Right lobe of liver (tissue), 6 donors: ENCODE measurements around the gene CREB3. TPM values are rescaled to one million over a fixed set of nuclear protein-coding genes. Genes with fewer than 3 reads are reported as not detected.

ENCODE experiments used
- ATAC-seq, 4 donors: fragments of 200-7000 bp; cut with Tn5 transposase; one replicate each; pipeline ENCODE4 v1.9.1; 2020; ENCODE audit warnings: mild to moderate bottlenecking in 4 of 4, moderate library complexity in 4 of 4
- DNase-seq, 3 donors: peaks; one replicate each; pipeline ENCODE4 v3.0.0-alpha.2; 2020
- H3K27ac ChIP-seq, 3 donors: fragments of 200-600 bp; one replicate each; pipeline ENCODE4 v1.8.0; 2022
- H3K27me3 ChIP-seq, 2 donors: fragments of 200-600 bp; one replicate each; pipeline ENCODE4 v1.8.0; 2022
- H3K36me3 ChIP-seq, 4 donors: fragments of 200-600 bp; sonication (generic) in 1 of 4; one replicate each; pipeline versions ENCODE4 v1.5.1 to v1.8.0; 2017 to 2022; ENCODE audit warnings: control low read depth in 1 of 4
- H3K4me1 ChIP-seq, 4 donors: fragments of 200-600 bp; sonication (generic) in 1 of 4; one replicate each; pipeline versions ENCODE4 v1.5.1 to v1.8.0; 2017 to 2022; ENCODE audit warnings: control low read depth in 1 of 4
- H3K4me3 ChIP-seq, 3 donors: fragments of 200-600 bp; one replicate each; pipeline ENCODE4 v1.8.0; 2022
- H3K9me3 ChIP-seq, 4 donors: fragments of 200-600 bp; sonication (generic) in 1 of 4; one replicate each; pipeline versions ENCODE4 v1.5.1 to v1.8.0; 2017 to 2022; ENCODE audit warnings: control low read depth in 1 of 4
- CTCF ChIP-seq, 4 donors: fragments of 200-600 bp in 3 of 4; fragments of 450-650 bp in 1 of 4; IDR thresholded peaks; one replicate each; pipeline versions ENCODE4 v1.5.1 to v1.8.0; 2016 to 2022; ENCODE audit warnings: antibody characterized with exemption in 4 of 4, mild to moderate bottlenecking in 2 of 4
- POLR2A ChIP-seq: fragments of 450-650 bp; IDR thresholded peaks from one replicate; pipeline ENCODE4 v1.6.1; 2017; ENCODE audit warnings: antibody characterized with exemption, mild to moderate bottlenecking
- WGBS: methylation state at CpG from one replicate; pipeline ENCODE4 v1.1.6; 2018; ENCODE audit warnings: low coverage, low lambda C conversion rate; ENCODE audit not compliant: insufficient coverage; ENCODE audit errors: missing lambda C conversion rate; 5-methylcytosine and 5-hydroxymethylcytosine counted together
- intact Hi-C, 2 donors: fragments of 100-400 bp; cut with DNase I; formaldehyde crosslinking; loops; one replicate each; pipeline versions ENCODE4 v1.11.2 to v1.14.1; 2022
- total RNA-seq, 6 experiments: library from RNA; depleted of rRNA in 2 of 6; stranded (reverse); fragments of >200 nt in 2 of 6; fragmentation: NEBNext Ultra II Directional in 3 of 6; extraction: Animal tissue kit (Norgen Biotek cat#: 25700) in 3 of 6; gene quantifications; one replicate each; pipeline versions ENCODE4 v1.1.0 to v1.2.4, GENCODE V29; 2016 to 2023
- donor health status: DM: no; HTN: yes; CAD: no.
- donor health status: DM: no; HTN: no; CAD: no.
- donor health status: DM: no; HTN: no; CAD: no.
- donor health status: DM: no; HTN: yes; CAD: no.
- donor health status: DM: no; HTN: yes; CAD: no.

The CREB3 gene
- total RNA-seq, 6 experiments from 2014 or later: 12.1 to 35.2 (median 17.8) TPM

- 75% methylated on average over 4 of the region's 7 CpGs for whole genome bisulfite sequencing
- ATAC-seq (no peak), DNase-seq (no peak)
- intact Hi-C loops: loop anchor here in 1 of 2 donors (5.0 kb wide), 1 partner anchor 40 kb away; no protein-coding TSS in a partner anchor
- peaks cover 0 to 68% (median 37%) of the 10 kb centered on the region in 4 donors for H3K36me3 ChIP-seq
- H3K27ac ChIP-seq: no peak overlapping the region
- no peak overlapping the region for H3K4me3 ChIP-seq
- TF ChIP-seq POLR2A: no peak
- no peak for TF ChIP-seq CTCF (IDR thresholded peaks at IDR 0.05)
- no peaks in the 10 kb centered on the region for H3K9me3 ChIP-seq
- no peaks in the 10 kb centered on the region for H3K27me3 ChIP-seq
- peaks cover 0 to 18% (median 4%) of the 10 kb centered on the region in 4 donors for H3K4me1 ChIP-seq
Measured at GRCh38 chr9:35737143-35737542, 4.7 kb downstream of the CREB3 start.

GRCh38 chr9:35738186-35738585 lies 5.7 kb downstream of the CREB3 start:
- no peak for ATAC-seq
- no peak overlapping the region for H3K27ac ChIP-seq
- no peak overlapping the region for H3K4me3 ChIP-seq
- peaks cover 0 to 78% (median 42%) of the 10 kb centered on the region in 4 donors for H3K36me3 ChIP-seq
- TF ChIP-seq CTCF (IDR thresholded peaks at IDR 0.05) (no peak), POLR2A (no peak)
- no peaks in the 10 kb centered on the region for H3K9me3 ChIP-seq
- intact Hi-C loops: loop anchor here in 1 of 2 donors (5.0 kb wide), 1 partner anchor 41 kb away; no protein-coding TSS in a partner anchor
- H3K4me1 ChIP-seq: peaks cover 0 to 14% (median 4%) of the 10 kb centered on the region in 4 donors
- no peaks in the 10 kb centered on the region for H3K27me3 ChIP-seq
- 63% methylated on average over 2 of the region's 4 CpGs for WGBS
- DNase-seq: no peak

- Histone ChIP-seq H3K4me3 (no peak overlapping the region), H3K4me1 (peaks cover 0 to 7% (median under 1%) of the 10 kb centered on the region in 4 donors), H3K27ac (no peak overlapping the region), H3K27me3 (no peaks in the 10 kb centered on the region), H3K36me3 (peaks cover 7 to 85% (median 46%) of the 10 kb centered on the region in 4 donors), H3K9me3 (no peaks in the 10 kb centered on the region)
- ATAC-seq: no peak
- DNase-seq: no peak
- 84% methylated on average over 7 of the region's 7 CpGs for WGBS
- intact Hi-C loops: loop anchor here in 1 of 2 donors (5.0 kb wide), 1 partner anchor 42 kb away; no protein-coding TSS in a partner anchor
- TF ChIP-seq POLR2A (no peak), CTCF (IDR thresholded peaks at IDR 0.05) (no peak)
Measured at GRCh38 chr9:35738924-35739323, 6.5 kb downstream of the CREB3 start.

GRCh38 chr9:35740243-35740642 lies 7.8 kb downstream of the CREB3 start:
- TF ChIP-seq POLR2A (no peak), CTCF (IDR thresholded peaks at IDR 0.05) (no peak)
- H3K4me3 ChIP-seq: no peak overlapping the region
- 20% methylated on average over 1 of the region's 6 CpGs for WGBS
- DNase-seq: peak in 1 of 3 donors; percentile 38
- intact Hi-C loops: no loop called here
- H3K9me3 ChIP-seq: no peaks in the 10 kb centered on the region
- no peak for ATAC-seq
- peaks cover 8 to 90% (median 47%) of the 10 kb centered on the region in 4 donors for H3K36me3 ChIP-seq
- no peaks in the 10 kb centered on the region for H3K27me3 ChIP-seq
- H3K27ac ChIP-seq: no peak overlapping the region
- peaks cover 0 to 6% (median 0%) of the 10 kb centered on the region in 4 donors for H3K4me1 ChIP-seq
